MM.1S (cell line): ENCODE results near the gene DCP2.

Source experiments
- CTCF ChIP-seq: fragments of 300-600 bp; sonication (generic); IDR thresholded peaks from 2 replicates; pipeline ENCODE4 v1.5.1; 2016; ENCODE audit warnings: antibody characterized with exemption, low read length, mixed read lengths
- EZH2 ChIP-seq: fragments of 300-600 bp; sonication (generic); optimal IDR thresholded peaks from 2 replicates; pipeline ENCODE3; 2017; ENCODE audit warnings: low read depth, mild to moderate bottlenecking, antibody characterized with exemption, low read length, mixed read lengths

DNA sequence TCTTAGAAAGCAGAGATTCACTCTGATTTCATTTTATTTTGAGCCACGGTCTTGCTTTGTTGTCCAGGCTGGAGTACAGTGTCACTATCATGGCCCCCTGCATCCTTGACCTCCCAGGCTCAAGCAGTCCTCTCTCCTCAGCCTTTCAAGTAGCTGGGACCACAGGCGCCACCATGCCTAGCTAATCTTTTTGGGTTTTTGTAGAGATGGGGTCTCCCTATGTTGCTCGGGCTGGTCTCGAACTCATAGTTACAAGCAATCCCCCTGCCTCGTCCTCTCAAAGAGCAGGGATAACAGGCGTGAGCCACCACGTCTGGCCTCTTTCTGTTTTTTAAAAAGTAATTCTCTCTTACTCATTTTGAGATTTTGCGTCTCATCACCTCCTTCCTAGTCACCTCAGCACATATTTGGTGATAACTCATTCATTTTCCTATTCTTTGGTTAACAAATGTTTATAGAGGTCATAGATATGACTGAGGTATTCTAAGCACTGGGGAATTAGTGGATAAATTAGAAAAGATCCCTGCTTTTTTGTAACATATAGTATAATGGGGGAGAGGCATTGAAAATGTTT lies 10.8 kb upstream of the DCP2 start:
- TF ChIP-seq CTCF, result no peak
- no peak for TF ChIP-seq EZH2
